Dermis microvascular lymphatic vessel endothelial cell (primary cell): ENCODE measurements around the gene YJEFN3. TPM values are rescaled to one million over a fixed set of nuclear protein-coding genes. Genes with fewer than 3 reads are reported as not detected.

Source experiments
- DNase-seq, 2 donors: peaks; one replicate each; pipeline versions ENCODE4 v3.0.0 to v3.0.0-alpha.2; 2010; ENCODE audit warnings: low read depth in 2 of 2
- total RNA-seq: library from RNA; depleted of rRNA; stranded (reverse); fragments of >200 nt; gene quantifications from 2 replicates; pipeline ENCODE4 v1.2.1, GENCODE V29; 2014

The YJEFN3 gene
- total RNA-seq, 1 donor from 2014 or later: 0.26 TPM

- DNase-seq: no peak
Observed at GRCh38 chr19:19523177-19523576, 5.5 kb upstream of the YJEFN3 start.

DNA sequence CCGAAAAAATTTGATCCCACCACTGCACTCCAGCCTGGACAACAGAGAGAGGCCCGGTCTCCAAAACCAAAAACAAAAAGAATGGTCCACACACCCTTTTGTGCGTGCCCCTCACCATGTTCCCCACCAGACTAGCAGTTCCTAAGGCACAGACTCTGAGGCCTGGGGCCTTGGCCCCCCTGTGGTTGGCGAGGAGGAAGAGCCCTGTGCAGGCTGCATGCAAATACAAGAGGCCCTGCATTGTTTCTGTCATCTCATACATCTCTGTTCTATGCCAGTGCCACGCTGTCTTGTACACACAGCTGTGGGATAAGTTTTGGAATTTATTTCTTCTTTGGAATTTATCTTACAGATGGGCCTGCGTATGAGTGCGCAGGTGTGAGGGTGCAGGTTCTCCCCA is 4.7 kb upstream of the YJEFN3 start:
- DNase-seq: no peak

GRCh38 chr19:19525611-19526380 is 2.9 kb upstream of the YJEFN3 start:
- no peak for DNase-seq

- DNase-seq: no peak
Observed at GRCh38 chr19:19526581-19527370, 1.9 kb upstream of the YJEFN3 start.

DNA sequence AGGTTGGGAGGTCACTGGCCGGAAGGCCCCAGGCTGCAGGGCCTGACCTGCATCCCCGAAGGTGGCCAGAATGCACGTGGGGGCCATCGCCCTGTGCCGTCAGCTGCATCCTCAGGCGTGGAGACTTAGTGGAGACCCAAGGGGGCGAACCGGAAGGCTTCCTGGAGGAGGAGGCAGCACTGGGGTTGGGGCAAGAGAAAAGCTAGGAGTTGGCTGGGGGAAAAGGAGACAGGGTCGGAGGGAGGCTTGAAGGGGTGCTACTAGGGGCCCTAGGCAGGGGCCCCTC is 1.4 kb upstream of the YJEFN3 start:
- DNase-seq: no peak

GRCh38 chr19:19527674-19528625 is 761 bp upstream of the YJEFN3 start:
- no peak for DNase-seq

DNA sequence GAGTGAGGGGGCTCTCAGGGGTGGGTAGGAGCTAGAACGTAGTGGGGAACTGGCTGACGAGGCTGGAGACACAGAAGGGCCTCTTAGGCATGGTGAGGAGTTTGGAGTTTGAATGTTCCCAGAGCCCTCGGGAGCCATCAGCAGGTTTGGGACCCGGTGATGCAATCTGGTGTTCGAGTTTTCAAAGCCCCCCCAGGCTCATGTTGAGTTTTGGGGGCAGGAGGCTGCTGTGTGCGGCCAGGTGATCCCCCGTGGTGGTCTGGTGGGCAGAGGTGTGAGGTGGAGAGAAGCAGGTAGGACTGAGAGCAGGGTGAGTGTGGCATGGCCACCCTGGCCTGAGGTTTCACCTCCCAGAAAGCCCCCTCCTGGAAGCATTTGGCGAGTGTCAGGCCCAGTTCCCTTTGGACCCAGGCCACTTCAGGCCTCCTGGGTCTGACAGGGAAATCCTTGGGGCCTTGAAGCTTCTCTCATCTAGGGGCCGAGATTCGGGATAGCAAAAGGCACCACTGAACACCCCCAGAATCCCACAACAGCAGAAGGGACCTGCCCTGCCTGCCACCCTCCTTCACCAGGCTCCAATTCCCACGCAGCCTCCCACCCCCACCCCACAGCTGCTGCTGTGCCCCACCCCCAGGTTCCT is 1.2 kb downstream of the YJEFN3 start:
- DNase-seq: no peak

- no peak for DNase-seq
Observed at GRCh38 chr19:19530423-19530804, 1.7 kb downstream of the YJEFN3 start.

- DNase-seq: no peak
Observed at GRCh38 chr19:19530889-19531288, 2.2 kb downstream of the YJEFN3 start.

- DNase-seq: peak; percentile 5 to 54
Observed at GRCh38 chr19:19531951-19532805, 3.5 kb downstream of the YJEFN3 start.

DNA sequence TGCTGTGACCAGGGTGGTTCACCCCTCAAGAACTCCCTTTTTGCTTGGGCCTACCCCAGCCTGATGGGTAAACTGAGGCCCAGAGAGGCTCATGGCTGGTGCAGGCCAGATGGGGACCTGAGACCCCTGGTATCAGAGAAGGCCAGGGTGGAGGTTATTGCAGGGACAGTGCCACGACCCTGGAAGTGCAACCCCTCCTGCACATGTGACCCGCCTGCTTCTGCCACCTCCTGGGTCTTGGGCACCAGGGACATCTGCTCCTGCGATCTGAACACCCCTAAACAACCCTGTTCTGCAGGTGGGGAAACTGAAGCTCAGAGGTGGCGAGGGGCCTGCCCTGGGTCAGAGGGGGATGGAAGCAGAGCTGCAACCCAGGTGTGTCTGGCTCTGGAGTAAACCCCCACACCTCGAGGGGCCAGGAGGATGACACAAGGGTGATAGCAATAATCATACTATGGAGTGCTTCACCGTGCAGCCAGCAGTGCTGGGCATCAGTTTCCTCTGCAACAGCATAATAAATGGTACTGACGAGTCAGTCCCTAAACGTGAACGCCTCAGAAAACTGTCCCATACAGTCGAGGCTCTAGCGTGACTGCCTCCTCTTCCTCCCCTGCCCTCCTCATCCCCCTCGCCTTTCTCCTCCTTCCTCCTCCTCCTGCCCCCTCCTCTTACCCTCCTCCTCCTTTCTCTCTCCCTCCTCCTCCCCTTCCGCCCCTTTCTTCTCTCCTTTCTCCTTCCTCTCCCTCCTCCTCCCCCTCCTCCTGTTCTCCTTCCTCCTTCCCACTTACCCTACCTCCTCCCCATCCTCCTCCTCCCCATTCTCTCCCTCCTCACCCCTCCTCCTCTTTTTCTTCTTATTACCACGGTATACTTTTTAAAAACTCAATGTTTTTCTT is 4.3 kb downstream of the YJEFN3 start:
- no peak for DNase-seq

- DNase-seq: no peak
Observed at GRCh38 chr19:19533841-19534240, 5.1 kb downstream of the YJEFN3 start.

DNA sequence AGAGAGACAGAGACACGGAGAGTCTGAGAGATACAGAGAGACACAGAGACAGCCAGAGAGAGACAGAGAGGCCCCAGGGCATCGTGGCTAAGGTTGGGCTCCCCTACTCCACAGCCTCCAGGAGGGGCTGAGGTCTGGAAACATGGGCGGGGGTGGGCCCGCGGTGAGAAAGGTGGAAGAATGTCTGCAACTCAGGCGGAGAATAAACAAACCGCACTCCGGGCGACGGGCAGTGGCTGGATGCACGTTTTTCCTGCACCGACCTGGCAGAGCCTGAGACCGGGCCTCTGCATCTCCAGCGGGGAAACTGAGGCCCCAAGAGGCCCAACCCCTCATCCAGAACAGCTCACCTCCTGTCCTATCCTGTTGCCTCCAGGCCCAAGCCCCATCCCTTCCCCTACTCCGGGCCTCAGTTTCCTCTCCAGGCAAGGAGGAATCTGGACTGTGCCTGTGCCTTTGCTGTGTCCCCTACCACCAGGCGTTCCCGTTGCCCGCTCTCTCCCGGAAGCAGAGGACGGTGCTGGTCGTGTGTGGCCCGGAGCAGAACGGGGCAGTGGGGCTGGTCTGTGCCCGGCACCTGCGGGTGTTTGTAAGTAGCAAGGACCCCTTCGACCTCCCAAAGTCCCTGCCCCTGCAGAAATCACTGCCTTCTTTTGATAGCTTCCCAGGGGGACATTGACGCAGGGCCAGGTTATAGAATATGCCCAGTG is 6.0 kb downstream of the YJEFN3 start:
- DNase-seq: no peak

- no peak for DNase-seq
Observed at GRCh38 chr19:19535311-19536191, 6.8 kb downstream of the YJEFN3 start.

DNA sequence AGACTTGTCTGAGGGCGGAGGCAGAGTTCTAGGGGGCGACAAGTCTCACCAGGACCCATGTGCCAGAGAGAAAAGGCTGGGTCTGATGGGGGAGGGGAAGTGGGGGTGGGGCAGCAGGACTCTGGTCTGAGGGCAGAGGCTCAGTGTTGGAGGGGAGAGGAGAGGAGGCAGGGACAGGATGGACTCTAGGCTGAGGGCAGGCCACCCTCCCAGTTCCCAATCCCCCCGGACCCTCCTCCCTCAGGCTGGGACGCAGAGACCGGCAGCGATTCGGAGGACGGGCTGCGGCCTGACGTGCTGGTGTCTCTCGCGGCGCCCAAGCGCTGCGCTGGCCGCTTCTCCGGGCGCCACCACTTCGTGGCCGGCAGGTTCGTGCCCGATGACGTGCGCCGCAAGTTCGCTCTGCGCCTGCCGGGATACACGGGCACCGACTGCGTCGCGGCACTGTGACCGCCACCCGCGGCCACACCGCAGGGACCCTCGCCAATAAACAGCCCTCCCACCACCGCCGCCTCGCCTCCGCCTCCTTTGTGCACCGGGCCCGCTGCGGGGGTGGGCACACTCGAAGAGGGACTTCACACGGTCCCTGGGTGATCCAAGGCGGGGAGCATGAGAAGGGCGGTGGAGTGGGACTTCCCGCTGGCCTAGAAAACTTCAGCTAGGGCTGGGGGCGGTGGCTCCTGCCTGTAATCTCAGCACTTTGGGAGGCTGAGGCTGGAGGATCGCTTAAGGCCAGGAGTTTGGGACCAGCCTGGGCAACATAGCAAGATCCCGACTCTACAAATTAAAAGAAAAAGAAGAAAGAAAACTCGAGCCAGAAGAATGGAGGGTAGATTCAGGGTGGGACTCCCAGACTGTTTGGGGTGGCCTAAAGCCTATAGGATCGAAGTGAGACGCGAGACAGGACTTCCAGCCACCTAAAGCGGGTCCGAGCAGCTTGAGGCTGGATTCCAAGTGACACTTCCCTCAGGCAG is 8.7 kb downstream of the YJEFN3 start:
- no peak for DNase-seq

DNA sequence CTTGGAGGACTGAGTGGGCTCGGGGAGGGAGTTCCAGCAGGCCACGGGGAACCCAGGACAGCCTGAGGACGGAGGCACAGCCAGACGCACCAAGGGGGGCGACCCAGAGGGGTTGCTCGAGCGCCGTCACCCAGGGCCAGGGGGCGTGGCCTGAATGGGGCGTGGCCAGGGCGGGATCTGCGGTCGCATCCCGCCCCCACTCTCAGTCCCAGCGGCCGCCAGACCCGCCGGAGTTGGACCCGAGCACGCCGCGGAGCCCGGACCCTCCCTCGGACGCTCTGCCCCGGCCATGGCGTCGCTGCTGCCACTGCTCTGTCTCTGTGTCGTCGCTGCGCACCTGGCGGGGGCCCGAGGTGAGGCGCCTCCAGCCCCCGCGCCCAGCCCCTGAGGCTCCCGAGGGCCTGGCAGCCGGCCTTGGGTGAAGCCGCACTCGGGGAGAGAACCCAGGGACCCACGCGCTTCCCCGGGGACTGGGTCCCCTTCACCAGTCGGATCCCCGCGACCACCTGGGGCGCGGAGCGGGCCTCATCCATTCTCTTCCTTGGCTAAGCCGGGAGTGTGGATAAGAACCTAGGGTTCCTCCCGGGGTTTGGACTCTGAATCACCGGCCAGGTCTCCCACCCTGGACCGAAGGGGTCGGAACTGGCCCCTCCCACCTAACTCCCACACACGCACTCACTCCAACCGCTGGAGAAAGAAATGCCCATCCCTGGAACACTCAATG is 9.5 kb downstream of the YJEFN3 start, which contains the start of gene CILP2:
Gene CILP2 (plus strand): TSS at position 205 of the 724 bp plus-strand sequence. CDS start 85 bp downstream, at position 290.
- no peak for DNase-seq
